HG03095 (cell line): ENCODE measurements around the gene NUTF2.
"Not testable (repeated sequence)": the region's sequence is repeated elsewhere in the genome, so short reads cannot be mapped to it uniquely, and the experiment has no call there.

Experiments
- ATAC-seq: cut with Tn5 transposase; IDR thresholded peaks from one replicate; pipeline ENCODE4 v1.9.1; 2021; ENCODE audit warnings: moderate library complexity; ENCODE audit not compliant: unreplicated experiment

NUTF2 gene

GRCh38 chr16:67883146-67883871 is 36.6 kb downstream of the NUTF2 start:
- ATAC-seq = no peak

- ATAC-seq = no peak
Observed at GRCh38 chr16:67883872-67884261, 37.1 kb downstream of the NUTF2 start.

GRCh38 chr16:67884684-67885083 is 38.0 kb downstream of the NUTF2 start, which contains the start of gene NRN1L:
Gene NRN1L (plus strand): TSS chr16:67884885. CDS start chr16:67884904, 19 bp downstream.
- no peak for ATAC-seq

GRCh38 chr16:67885545-67885944 is 38.8 kb downstream of the NUTF2 start:
- ATAC-seq = no peak

GRCh38 chr16:67885976-67886375 is 39.2 kb downstream of the NUTF2 start:
- ATAC-seq = no peak

GRCh38 chr16:67886387-67886786 is 39.7 kb downstream of the NUTF2 start:
- no peak for ATAC-seq

GRCh38 chr16:67888331-67888730 is 41.6 kb downstream of the NUTF2 start:
- no peak for ATAC-seq

- ATAC-seq = no peak
Observed at GRCh38 chr16:67892375-67892774, 45.6 kb downstream of the NUTF2 start.

- ATAC-seq = peak; percentile 87
Observed at GRCh38 chr16:67892899-67893742, 46.4 kb downstream of the NUTF2 start, which contains the start of gene PSKH1. Gene PSKH1 (plus strand): TSS chr16:67893254. CDS start chr16:67908750, 15,496 bp downstream.

- peak; percentile 5 for ATAC-seq
Observed at GRCh38 chr16:67893743-67894399, 47.1 kb downstream of the NUTF2 start.

GRCh38 chr16:67897231-67897630 is 50.5 kb downstream of the NUTF2 start:
- ATAC-seq = no peak

- no peak for ATAC-seq
Observed at GRCh38 chr16:67901734-67902133, 55.0 kb downstream of the NUTF2 start.

GRCh38 chr16:67902831-67903230 is 56.1 kb downstream of the NUTF2 start:
- ATAC-seq = no peak

GRCh38 chr16:67907397-67908180 is 60.9 kb downstream of the NUTF2 start:
- no peak for ATAC-seq

- no peak for ATAC-seq
Observed at GRCh38 chr16:67909056-67909742, 62.5 kb downstream of the NUTF2 start.

GRCh38 chr16:67910158-67910557 is 63.4 kb downstream of the NUTF2 start:
- no peak for ATAC-seq

GRCh38 chr16:67914758-67915495 is 68.2 kb downstream of the NUTF2 start:
- ATAC-seq = no peak

- ATAC-seq = not testable (repeated sequence)
Observed at GRCh38 chr16:67915496-67915769, 68.7 kb downstream of the NUTF2 start.

GRCh38 chr16:67915831-67916723 is 69.3 kb downstream of the NUTF2 start:
- no peak for ATAC-seq
